ENCODE data around the gene FAM161B.

The FAM161B gene

GRCh38 chr14:73909681-73910080, 40.2 kb downstream of the FAM161B start:
- H3K27me3 ChIP-seq (ENCODE audit: insufficient read depth, poor library complexity, severe bottlenecking) = no peaks in the 10 kb centered on the region
- DNase-seq (ENCODE audit: low read depth in 1 of 2, low spot score in 1 of 2) = no peak
- TF ChIP-seq CTCF (IDR thresholded peaks at IDR 0.05; ENCODE audit: insufficient read depth, low read length) = no peak
- TF ChIP-seq REST (IDR thresholded peaks at IDR 0.05; ENCODE audit: insufficient replicate concordance, low read depth) = no peak
- no peak for TF ChIP-seq POLR2AphosphoS5 (IDR thresholded peaks at IDR 0.05; ENCODE audit: low read depth)
- TF ChIP-seq GABPA (IDR thresholded peaks at IDR 0.05; ENCODE audit: low read depth) = no peak
- no peak for TF ChIP-seq SPI1 (IDR thresholded peaks at IDR 0.05; ENCODE audit: borderline replicate concordance, low read depth)
- no peak overlapping the region for H3K4me3 ChIP-seq (replicated peaks; ENCODE audit: insufficient read depth, low read length)
- no peak overlapping the region for H3K27ac ChIP-seq (replicated peaks)

GRCh38 chr14:73903028-73903427, 46.9 kb downstream of the FAM161B start:
- no peak for DNase-seq (ENCODE audit: low read depth in 1 of 2, low spot score in 1 of 2)
- H3K27ac ChIP-seq (replicated peaks) = no peak overlapping the region
- TF ChIP-seq REST (IDR thresholded peaks at IDR 0.05; ENCODE audit: insufficient replicate concordance, low read depth) (no peak), SPI1 (IDR thresholded peaks at IDR 0.05; ENCODE audit: borderline replicate concordance, low read depth) (no peak), GABPA (IDR thresholded peaks at IDR 0.05; ENCODE audit: low read depth) (no peak), POLR2AphosphoS5 (IDR thresholded peaks at IDR 0.05; ENCODE audit: low read depth) (no peak), CTCF (IDR thresholded peaks at IDR 0.05; ENCODE audit: insufficient read depth, low read length) (no peak)
- H3K4me3 ChIP-seq (replicated peaks; ENCODE audit: insufficient read depth, low read length) = no peak overlapping the region
- H3K27me3 ChIP-seq (ENCODE audit: insufficient read depth, poor library complexity, severe bottlenecking) = no peaks in the 10 kb centered on the region

- H3K27me3 ChIP-seq (ENCODE audit: insufficient read depth, poor library complexity, severe bottlenecking) = no peaks in the 10 kb centered on the region
- TF ChIP-seq SPI1 (IDR thresholded peaks at IDR 0.05; ENCODE audit: borderline replicate concordance, low read depth) = no peak
- TF ChIP-seq REST (IDR thresholded peaks at IDR 0.05; ENCODE audit: insufficient replicate concordance, low read depth) = no peak
- no peak overlapping the region for H3K27ac ChIP-seq (replicated peaks)
- DNase-seq (ENCODE audit: low read depth in 1 of 2, low spot score in 1 of 2) = no peak
- H3K4me3 ChIP-seq (replicated peaks; ENCODE audit: insufficient read depth, low read length) = no peak overlapping the region
These were observed 53.4 kb downstream of the FAM161B start for GRCh38 chr14:73896521-73896920.

GRCh38 chr14:73895939-73896338, 54.0 kb downstream of the FAM161B start:
- Histone ChIP-seq H3K4me3 (replicated peaks; ENCODE audit: insufficient read depth, low read length) (no peak overlapping the region), H3K27me3 (ENCODE audit: insufficient read depth, poor library complexity, severe bottlenecking) (no peaks in the 10 kb centered on the region), H3K27ac (replicated peaks) (no peak overlapping the region)
- TF ChIP-seq SPI1 (IDR thresholded peaks at IDR 0.05; ENCODE audit: borderline replicate concordance, low read depth) (no peak), POLR2AphosphoS5 (IDR thresholded peaks at IDR 0.05; ENCODE audit: low read depth) (no peak), CTCF (IDR thresholded peaks at IDR 0.05; ENCODE audit: insufficient read depth, low read length) (no peak), REST (IDR thresholded peaks at IDR 0.05; ENCODE audit: insufficient replicate concordance, low read depth) (no peak), GABPA (IDR thresholded peaks at IDR 0.05; ENCODE audit: low read depth) (no peak)
- DNase-seq (ENCODE audit: low read depth in 1 of 2, low spot score in 1 of 2) = no peak

Measured in HL-60 (cell line).